Raji (cell line): Measurements from ENCODE around the gene MFGE8.

Experiments
- POLR2A ChIP-seq: IDR thresholded peaks from 2 replicates; pipeline ENCODE4 v1.6.1; 2011; ENCODE audit warnings: low read depth, low read length, control low read depth; ENCODE audit not compliant: insufficient read depth

Gene MFGE8

DNA sequence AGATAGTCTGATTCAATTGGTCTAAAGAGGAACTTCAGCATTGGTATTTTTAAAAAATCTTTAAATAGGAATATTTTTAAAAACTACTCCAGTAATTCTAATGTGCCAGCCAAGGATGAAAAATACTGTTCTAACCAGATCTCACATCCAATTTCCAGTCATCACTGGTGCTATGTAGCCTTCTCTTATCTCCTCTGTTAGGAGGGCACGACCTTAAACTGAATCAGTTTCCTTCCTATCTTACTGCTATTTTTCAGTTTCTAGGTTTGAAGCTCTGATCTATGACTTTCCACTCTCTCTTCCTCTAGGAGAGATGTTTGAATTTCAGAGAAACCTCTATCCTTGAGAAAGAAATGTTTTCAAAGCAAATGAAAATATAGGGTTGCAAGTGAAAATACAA is 49.8 kb downstream of the MFGE8 start:
- no peak for TF ChIP-seq POLR2A

DNA sequence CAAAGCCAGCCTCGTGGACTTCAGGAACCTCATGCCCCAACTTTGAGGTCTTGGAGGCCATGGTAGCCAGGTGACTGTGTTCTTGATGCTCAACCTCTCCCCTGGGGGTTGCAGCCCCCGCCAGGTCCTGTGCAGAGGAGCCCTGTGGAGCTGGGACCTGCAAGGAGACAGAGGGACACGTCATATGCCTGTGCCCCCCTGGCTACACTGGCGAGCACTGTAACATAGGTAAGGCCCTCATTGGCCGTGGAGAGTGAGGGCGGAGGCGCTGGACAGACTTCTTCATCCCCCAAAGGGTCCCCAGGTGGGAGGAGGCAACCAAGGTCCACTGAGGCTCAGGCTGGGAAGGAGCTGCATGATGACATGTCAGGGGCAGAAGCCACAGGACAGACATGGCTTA is 53.0 kb downstream of the MFGE8 start:
- no peak for TF ChIP-seq POLR2A

DNA sequence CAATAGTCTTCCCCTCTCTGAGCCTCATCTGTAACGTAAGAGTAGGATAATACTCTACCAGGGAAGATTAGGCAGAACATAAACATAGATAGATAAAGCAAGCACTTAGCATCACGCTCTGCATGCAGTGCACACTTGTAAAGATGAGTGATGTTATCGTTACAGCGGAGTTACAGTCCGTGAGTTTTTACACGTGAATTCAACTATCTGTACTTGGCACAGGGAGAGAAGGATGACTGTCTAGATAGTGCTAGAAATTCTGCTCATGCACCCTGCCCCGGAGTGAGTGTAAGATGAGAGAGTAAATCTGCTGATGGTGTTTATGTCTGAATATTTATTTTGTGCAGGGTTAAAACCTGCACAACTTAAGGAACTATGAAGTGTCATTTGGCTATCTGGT is 53.6 kb downstream of the MFGE8 start:
- no peak for TF ChIP-seq POLR2A

DNA sequence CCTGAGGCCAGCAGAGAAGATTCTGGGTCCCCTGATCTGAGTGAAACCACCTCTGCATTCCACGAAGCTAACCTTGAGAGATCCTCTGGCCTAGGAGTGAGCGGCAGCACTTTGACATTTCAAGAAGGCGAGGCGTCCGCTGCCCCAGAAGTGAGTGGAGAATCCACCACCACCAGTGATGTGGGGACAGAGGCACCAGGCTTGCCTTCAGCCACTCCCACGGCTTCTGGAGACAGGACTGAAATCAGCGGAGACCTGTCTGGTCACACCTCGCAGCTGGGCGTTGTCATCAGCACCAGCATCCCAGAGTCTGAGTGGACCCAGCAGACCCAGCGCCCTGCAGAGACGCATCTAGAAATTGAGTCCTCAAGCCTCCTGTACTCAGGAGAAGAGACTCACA is 54.2 kb downstream of the MFGE8 start:
- TF ChIP-seq POLR2A, result no peak

DNA sequence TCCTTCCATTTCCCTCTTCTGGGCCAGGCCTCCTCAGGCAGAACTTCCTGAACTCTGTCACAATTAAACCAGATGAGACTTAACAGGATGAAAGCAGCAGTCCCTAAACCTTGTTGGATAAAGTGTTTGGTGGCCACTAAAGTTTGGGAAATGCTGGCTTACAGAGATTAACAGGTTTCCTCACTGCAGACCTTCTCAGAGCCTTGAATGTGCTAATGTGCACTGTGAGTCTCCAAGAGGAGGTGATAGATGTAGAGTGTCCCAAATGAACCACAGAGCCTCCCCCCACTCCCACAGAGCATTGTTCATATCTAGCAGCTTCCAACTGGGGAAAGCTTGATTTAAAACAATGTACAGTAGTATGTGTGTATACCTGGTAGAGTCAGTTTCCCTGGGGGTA is 60.7 kb downstream of the MFGE8 start:
- no peak for TF ChIP-seq POLR2A

DNA sequence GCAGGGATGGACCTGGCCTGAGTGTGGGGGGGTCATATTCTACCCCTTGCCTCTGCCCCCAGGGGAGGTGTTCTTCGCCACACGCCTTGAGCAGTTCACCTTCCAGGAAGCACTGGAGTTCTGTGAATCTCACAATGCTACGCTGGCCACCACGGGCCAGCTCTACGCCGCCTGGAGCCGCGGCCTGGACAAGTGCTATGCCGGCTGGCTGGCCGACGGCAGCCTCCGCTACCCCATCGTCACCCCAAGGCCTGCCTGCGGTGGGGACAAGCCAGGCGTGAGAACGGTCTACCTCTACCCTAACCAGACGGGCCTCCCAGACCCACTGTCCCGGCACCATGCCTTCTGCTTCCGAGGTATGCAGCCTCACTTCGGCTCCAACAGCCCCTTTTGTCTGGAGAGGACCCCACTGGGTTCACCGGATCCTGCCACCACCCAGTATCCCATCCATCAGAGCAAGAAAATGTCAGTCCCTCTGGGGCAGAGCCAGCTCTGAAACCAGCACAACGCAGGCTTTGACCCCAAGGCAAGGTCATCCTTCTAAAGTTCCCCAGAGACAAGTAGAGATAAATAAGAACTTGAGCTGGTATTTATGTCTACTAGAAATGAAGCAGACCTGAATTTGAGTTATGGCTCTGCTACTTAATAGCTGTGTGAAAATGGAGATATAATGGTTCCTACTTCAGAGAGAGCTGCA is 63.7 kb downstream of the MFGE8 start:
- no peak for TF ChIP-seq POLR2A
